ENCODE data around the gene C1QL2. TPM values are rescaled to one million over a fixed set of nuclear protein-coding genes. Genes with fewer than 3 reads are reported as not detected.

Gene C1QL2
- total RNA-seq: not detected
- long read RNA-seq: 0 reads

GRCh38 chr2:119158563-119159347 is at the start of gene C1QL2:
Gene C1QL2, minus strand, starts transcription at chr2:119158751. Its CDS starts 482 bp downstream, at chr2:119158269.
- no peak for DNase-seq (ENCODE audit: low spot score)
- intact Hi-C loops (cut with DNase I): no loop called here

- DNase-seq (ENCODE audit: low spot score): no peak
- intact Hi-C loops (cut with DNase I): no loop called here
These were observed 48.9 kb upstream of the C1QL2 start for GRCh38 chr2:119207447-119207846.

GRCh38 chr2:119206201-119206600 is 47.6 kb upstream of the C1QL2 start:
- no peak for DNase-seq (ENCODE audit: low spot score)
- intact Hi-C loops (cut with DNase I): no loop called here

- intact Hi-C loops (cut with DNase I): no loop called here
- no peak for DNase-seq (ENCODE audit: low spot score)
These were observed 46.6 kb upstream of the C1QL2 start for GRCh38 chr2:119205001-119205706.

GRCh38 chr2:119204525-119204924 is 46.0 kb upstream of the C1QL2 start:
- DNase-seq (ENCODE audit: low spot score): no peak
- intact Hi-C loops (cut with DNase I): no loop called here

- intact Hi-C loops (cut with DNase I): no loop called here
- no peak for DNase-seq (ENCODE audit: low spot score)
These were observed 44.2 kb upstream of the C1QL2 start for GRCh38 chr2:119202610-119203310.

GRCh38 chr2:119201815-119202214 is 43.3 kb upstream of the C1QL2 start:
- intact Hi-C loops (cut with DNase I): no loop called here

GRCh38 chr2:119198240-119198840 is 39.8 kb upstream of the C1QL2 start:
- intact Hi-C loops (cut with DNase I): no loop called here
- DNase-seq (ENCODE audit: low spot score): no peak

More at GRCh38 chr2:119201815-119202214, 43.3 kb upstream of the C1QL2 start:
- DNase-seq (ENCODE audit: low spot score): no peak

- intact Hi-C loops (cut with DNase I): no loop called here
- no peak for DNase-seq (ENCODE audit: low spot score)
These were observed 39.1 kb upstream of the C1QL2 start for GRCh38 chr2:119197529-119198239.

- no peak for DNase-seq (ENCODE audit: low spot score)
- intact Hi-C loops (cut with DNase I): no loop called here
These were observed 38.5 kb upstream of the C1QL2 start for GRCh38 chr2:119197126-119197405.

- no peak for DNase-seq (ENCODE audit: low spot score)
- intact Hi-C loops (cut with DNase I): no loop called here
These were observed 38.0 kb upstream of the C1QL2 start for GRCh38 chr2:119196301-119197125.

- DNase-seq (ENCODE audit: low spot score): no peak
- intact Hi-C loops (cut with DNase I): no loop called here
These were observed 37.3 kb upstream of the C1QL2 start for GRCh38 chr2:119195887-119196286.

GRCh38 chr2:119195001-119195400 is 36.5 kb upstream of the C1QL2 start:
- intact Hi-C loops (cut with DNase I): no loop called here
- no peak for DNase-seq (ENCODE audit: low spot score)

GRCh38 chr2:119192893-119193292 is 34.3 kb upstream of the C1QL2 start:
- intact Hi-C loops (cut with DNase I): no loop called here
- DNase-seq (ENCODE audit: low spot score): no peak

- intact Hi-C loops (cut with DNase I): no loop called here
These were observed 32.0 kb upstream of the C1QL2 start for GRCh38 chr2:119190321-119191111.

GRCh38 chr2:119184512-119184911 is 26.0 kb upstream of the C1QL2 start:
- DNase-seq (ENCODE audit: low spot score): no peak
- intact Hi-C loops (cut with DNase I): no loop called here

More at GRCh38 chr2:119190321-119191111, 32.0 kb upstream of the C1QL2 start:
- no peak for DNase-seq (ENCODE audit: low spot score)

GRCh38 chr2:119181791-119182445 is 23.4 kb upstream of the C1QL2 start:
- DNase-seq (ENCODE audit: low spot score): no peak
- intact Hi-C loops (cut with DNase I): no loop called here
